Common myeloid progenitor, CD34-positive (primary cell): ENCODE measurements around the gene BLOC1S5.

Experiments
- CTCF ChIA-PET: fragments of 350-600 bp; sonication (Branson Sonifier 250); formaldehyde crosslinking; loops from one replicate; lab custom pipeline; 2021; ENCODE audit warnings: antibody characterized with exemption; lab: Charles Lee
- POLR2A ChIA-PET: fragments of 350-600 bp; sonication (Branson Sonifier 250); formaldehyde crosslinking; loops from one replicate; lab custom pipeline; 2021; ENCODE audit warnings: antibody characterized with exemption; lab: Charles Lee
- DNase-seq, 3 donors: peaks; one replicate each; pipeline versions ENCODE4 v3.0.0 to v3.0.0-alpha.2; 2013
- H3K27ac ChIP-seq, 2 experiments: 1 replicate in 1 of 2; 2 replicates in 1 of 2; pipeline ENCODE4 v1.7.0; 2013; ENCODE audit warnings: inconsistent platforms in 2 of 2, low read length in 2 of 2, mild to moderate bottlenecking in 2 of 2, low read depth in 1 of 2, moderate library complexity in 1 of 2; ENCODE audit not compliant: severe bottlenecking in 2 of 2, insufficient read depth in 1 of 2, poor library complexity in 1 of 2
- H3K27me3 ChIP-seq, 5 experiments: replicated peaks in 2 of 5; 1 replicate in 3 of 5; 2 replicates in 2 of 5; pipeline versions ENCODE4 v1.6.1 to v1.7.0; 2013; ENCODE audit warnings: low read length in 4 of 5, mild to moderate bottlenecking in 2 of 5, moderate library complexity in 2 of 5, inconsistent platforms in 1 of 5; ENCODE audit not compliant: insufficient read depth in 5 of 5, control insufficient read depth in 4 of 5
- H3K36me3 ChIP-seq, 4 experiments: 1 replicate in 2 of 4; 2 replicates in 2 of 4; pipeline versions ENCODE4 v1.6.1 to v1.7.0; 2013; ENCODE audit warnings: low read length in 3 of 4, control low read depth in 1 of 4, mild to moderate bottlenecking in 1 of 4; ENCODE audit not compliant: control insufficient read depth in 4 of 4, insufficient read depth in 4 of 4
- H3K4me1 ChIP-seq, 4 experiments: 1 replicate in 3 of 4; 2 replicates in 1 of 4; pipeline versions ENCODE4 v1.6.1 to v1.7.1; 2013; ENCODE audit warnings: low read length in 3 of 4, mild to moderate bottlenecking in 3 of 4, control low read depth in 1 of 4, inconsistent platforms in 1 of 4, moderate library complexity in 1 of 4; ENCODE audit not compliant: control insufficient read depth in 4 of 4, insufficient read depth in 4 of 4; ENCODE audit errors: control extremely low read depth in 1 of 4
- H3K4me3 ChIP-seq, 7 experiments: 1 replicate in 4 of 7; 2 replicates in 3 of 7; pipeline versions ENCODE4 v1.5.1 to v1.7.0; 2013; ENCODE audit warnings: mild to moderate bottlenecking in 7 of 7, low read length in 6 of 7, moderate library complexity in 6 of 7, inconsistent platforms in 2 of 7, low read depth in 2 of 7, control low read depth in 1 of 7; ENCODE audit not compliant: insufficient read depth in 4 of 7, control insufficient read depth in 1 of 7; ENCODE audit errors: extremely low read depth in 1 of 7
- H3K9me3 ChIP-seq, 5 experiments: 1 replicate in 4 of 5; 2 replicates in 1 of 5; pipeline versions ENCODE4 v1.6.1 to v1.7.1; 2013; ENCODE audit warnings: low read length in 4 of 5, mild to moderate bottlenecking in 2 of 5, inconsistent platforms in 1 of 5, low read depth in 1 of 5, moderate library complexity in 1 of 5; ENCODE audit not compliant: control insufficient read depth in 4 of 5, insufficient read depth in 2 of 5; ENCODE audit errors: control extremely low read depth in 1 of 5
- WGBS: methylation state at CpG from one replicate; pipeline ENCODE4 v1.1.5; 2013; ENCODE audit not compliant: insufficient coverage; 5-methylcytosine and 5-hydroxymethylcytosine counted together

The BLOC1S5 gene

GRCh38 chr6:8105791-8106190 lies 41.6 kb upstream of the BLOC1S5 start:
- DNase-seq = no peak
- H3K4me3 ChIP-seq = no peak overlapping the region
- H3K27ac ChIP-seq = no peak overlapping the region
- ChIA-PET POLR2A (no interaction called here), CTCF (no interaction called here)
- H3K9me3 ChIP-seq = no peaks in the 10 kb centered on the region
- peaks cover 0 to 4% (median 0%) of the 10 kb centered on the region in 5 experiments for H3K27me3 ChIP-seq
- no peaks in the 10 kb centered on the region for H3K36me3 ChIP-seq
- H3K4me1 ChIP-seq = peaks cover 4 to 13% (median 6%) of the 10 kb centered on the region in 4 experiments

GRCh38 chr6:8103726-8104125 lies 39.5 kb upstream of the BLOC1S5 start:
- Histone ChIP-seq H3K4me3 (no peak overlapping the region), H3K4me1 (peaks cover 5 to 13% (median 8%) of the 10 kb centered on the region in 4 experiments), H3K27ac (no peak overlapping the region), H3K9me3 (no peaks in the 10 kb centered on the region), H3K36me3 (peaks cover 0 to 3% (median 0%) of the 10 kb centered on the region in 4 experiments), H3K27me3 (peaks cover 0 to 2% (median 0%) of the 10 kb centered on the region in 5 experiments)
- DNase-seq = no peak
- CTCF ChIA-PET = interaction anchor here (1.2 kb wide), 1 partner anchor 13 kb away, joined by 3 read pairs; no protein-coding TSS in a partner anchor
- POLR2A ChIA-PET = no interaction called here

- peaks cover 0 to 2% (median 0%) of the 10 kb centered on the region in 5 experiments for H3K27me3 ChIP-seq
- ChIA-PET POLR2A (no interaction called here), CTCF (interaction anchor here (0.7 to 1.3 kb wide), 4 partner anchors 11 to 113 kb away, joined by 3 read pairs; no protein-coding TSS in a partner anchor)
- H3K27ac ChIP-seq = peak within 1 kb of the TSS; percentile 29 to 83
- 0% methylated on average over 40 of the region's 43 CpGs for WGBS
- DNase-seq = peak; percentile 96 to 98 (median 97)
- peaks cover 5 to 10% (median 7%) of the 10 kb centered on the region in 4 experiments for H3K4me1 ChIP-seq
- no peaks in the 10 kb centered on the region for H3K9me3 ChIP-seq
- H3K36me3 ChIP-seq = peaks cover 0 to 3% (median under 1%) of the 10 kb centered on the region in 4 experiments
- peak within 1 kb of the TSS; percentile 84 to 97 (median 91) for H3K4me3 ChIP-seq
Measured at GRCh38 chr6:8102122-8102958, 38.2 kb upstream of the BLOC1S5 start, which contains the start of gene EEF1E1. EEF1E1 (minus strand) TSS chr6:8102548; CDS start chr6:8102521, 27 bp downstream.

- Histone ChIP-seq H3K4me1 (peaks cover 5 to 10% (median 7%) of the 10 kb centered on the region in 4 experiments), H3K27me3 (no peaks in the 10 kb centered on the region), H3K4me3 (no peak overlapping the region), H3K9me3 (no peaks in the 10 kb centered on the region), H3K36me3 (peaks cover 11 to 17% (median 16%) of the 10 kb centered on the region in 4 experiments), H3K27ac (peak overlapping the region in 1 of 2 experiments; percentile 26)
- WGBS = 88% methylated on average over 5 of the region's 8 CpGs
- ChIA-PET POLR2A (no interaction called here), CTCF (interaction anchor here (0.9 kb wide), 1 partner anchor 378 kb away, joined by 3 read pairs; no protein-coding TSS in a partner anchor)
- DNase-seq = no peak
Measured at GRCh38 chr6:8100159-8100854, 36.1 kb upstream of the BLOC1S5 start.

- Histone ChIP-seq H3K36me3 (peaks cover 36 to 69% (median 58%) of the 10 kb centered on the region in 4 experiments), H3K4me3 (no peak overlapping the region), H3K4me1 (no peaks in the 10 kb centered on the region), H3K27me3 (no peaks in the 10 kb centered on the region), H3K9me3 (peaks cover 0 to 9% (median 7%) of the 10 kb centered on the region in 5 experiments), H3K27ac (no peak overlapping the region)
- DNase-seq = no peak
- 90% methylated on average over 2 of the region's 3 CpGs for WGBS
- POLR2A ChIA-PET = interaction anchor here (0.6 kb wide), 1 partner anchor 98 kb away, joined by 3 read pairs; no protein-coding TSS in a partner anchor
- CTCF ChIA-PET = no interaction called here
Measured at GRCh38 chr6:8090650-8091049, 26.5 kb upstream of the BLOC1S5 start.

GRCh38 chr6:8088886-8089285 lies 24.7 kb upstream of the BLOC1S5 start:
- H3K36me3 ChIP-seq = peaks cover 25 to 66% (median 47%) of the 10 kb centered on the region in 4 experiments
- POLR2A ChIA-PET = no interaction called here
- WGBS = no CpG with 5 or more reads among the region's 2 CpGs
- H3K4me1 ChIP-seq = no peaks in the 10 kb centered on the region
- H3K4me3 ChIP-seq = no peak overlapping the region
- no peaks in the 10 kb centered on the region for H3K27me3 ChIP-seq
- H3K27ac ChIP-seq = no peak overlapping the region
- H3K9me3 ChIP-seq = peaks cover 0 to 9% (median 7%) of the 10 kb centered on the region in 5 experiments
- CTCF ChIA-PET = no interaction called here
- no peak for DNase-seq
